WTC11 (cell line): ENCODE results near the gene SELENOW. TPM values are rescaled to one million over a fixed set of nuclear protein-coding genes. Genes with fewer than 3 reads are reported as not detected.
A peak's percentile ranks its signal among the peaks of the same experiment; 100 is the strongest.

Experiments
- ATAC-seq: fragments of 200-7000 bp; cut with Tn5 transposase; 2 replicates; pipeline ENCODE4 v1.10.0; 2021; ENCODE audit warnings: mild to moderate bottlenecking, moderate library complexity
- CTCF ChIA-PET: fragments of 300-600 bp; sonication (Branson Sonifier 250); formaldehyde crosslinking; loops from one replicate; lab custom pipeline; 2021; ENCODE audit warnings: antibody characterized with exemption; lab: Charles Lee
- POLR2A ChIA-PET: fragments of 350-600 bp; sonication (Branson Sonifier 250); formaldehyde crosslinking; loops from one replicate; lab custom pipeline; 2021; ENCODE audit warnings: antibody characterized with exemption; lab: Charles Lee
- DNase-seq: peaks from one replicate; pipeline ENCODE4 v3.0.0; 2021; ENCODE audit warnings: low spot score
- H3K27ac Mint-ChIP-seq: 2 replicates; pipeline ENCODE4 v1.8.0; 2021; ENCODE audit warnings: mixed read lengths
- H3K27me3 Mint-ChIP-seq: 2 replicates; pipeline ENCODE4 v1.8.0; 2021; ENCODE audit warnings: low read depth, mild to moderate bottlenecking, moderate library complexity, mixed read lengths
- H3K36me3 Mint-ChIP-seq: 2 replicates; pipeline ENCODE4 v1.8.0; 2021; ENCODE audit warnings: mixed read lengths
- H3K4me1 Mint-ChIP-seq: 2 replicates; pipeline ENCODE4 v1.8.0; 2022; ENCODE audit warnings: mixed read lengths
- H3K4me3 Mint-ChIP-seq: 2 replicates; pipeline ENCODE4 v1.8.0; 2021; ENCODE audit warnings: mild to moderate bottlenecking, moderate library complexity, mixed read lengths
- H3K9me3 Mint-ChIP-seq: 2 replicates; pipeline ENCODE4 v1.8.0; 2021; ENCODE audit warnings: mixed read lengths
- E2F5 ChIP-seq: sonication (generic); formaldehyde crosslinking; IDR thresholded peaks from 2 replicates; pipeline ENCODE4 v1.8.1; 2022; ENCODE audit warnings: mild to moderate bottlenecking, moderate library complexity, missing genetic modification reagents
- ESRRA ChIP-seq: sonication (generic); formaldehyde crosslinking; IDR thresholded peaks from 2 replicates; pipeline ENCODE4 v1.8.1; 2022; ENCODE audit warnings: mild to moderate bottlenecking, missing genetic modification reagents, borderline replicate concordance
- FOXK1 ChIP-seq: sonication (generic); formaldehyde crosslinking; IDR thresholded peaks from 2 replicates; pipeline ENCODE4 v1.8.0; 2022; ENCODE audit warnings: mild to moderate bottlenecking, moderate library complexity, missing genetic modification reagents
- HMGA2 ChIP-seq: fragments of 250-450 bp; sonication (Bioruptor Pico); IDR thresholded peaks from 2 replicates; pipeline ENCODE4 v1.4.0; 2021; ENCODE audit warnings: mild to moderate bottlenecking, moderate library complexity
- HMGXB4 ChIP-seq: sonication (generic); formaldehyde crosslinking; IDR thresholded peaks from 2 replicates; pipeline ENCODE4 v1.8.1; 2023; ENCODE audit warnings: mild to moderate bottlenecking, moderate library complexity, missing genetic modification reagents
- KAT7 ChIP-seq: sonication (generic); formaldehyde crosslinking; IDR thresholded peaks from 2 replicates; pipeline ENCODE4 v1.8.1; 2023; ENCODE audit warnings: missing genetic modification reagents, mild to moderate bottlenecking, borderline replicate concordance
- MLX ChIP-seq: sonication (generic); formaldehyde crosslinking; IDR thresholded peaks from 2 replicates; pipeline ENCODE4 v1.8.1; 2023; ENCODE audit warnings: mild to moderate bottlenecking, missing genetic modification reagents, moderate library complexity
- MXD4 ChIP-seq: fragments of 250-450 bp; sonication (Bioruptor Pico); IDR thresholded peaks from 2 replicates; pipeline ENCODE4 v1.8.0; 2021; ENCODE audit warnings: mild to moderate bottlenecking, moderate library complexity, borderline replicate concordance
- MYBL2 ChIP-seq: sonication (generic); formaldehyde crosslinking; IDR thresholded peaks from 2 replicates; pipeline ENCODE4 v1.8.1; 2023; ENCODE audit warnings: mild to moderate bottlenecking, moderate library complexity, missing genetic modification reagents
- PRRX2 ChIP-seq: fragments of 250-450 bp; sonication (Bioruptor Pico); IDR thresholded peaks from 2 replicates; pipeline ENCODE4 v1.8.0; 2021; ENCODE audit warnings: mild to moderate bottlenecking
- RELA ChIP-seq: sonication (generic); formaldehyde crosslinking; IDR thresholded peaks from 2 replicates; pipeline ENCODE4 v1.8.1; 2022; ENCODE audit warnings: missing genetic modification reagents, mild to moderate bottlenecking, borderline replicate concordance
- RORB ChIP-seq: fragments of 250-450 bp; sonication (Bioruptor Pico); IDR thresholded peaks from 2 replicates; pipeline ENCODE4 v1.9.0; 2021; ENCODE audit warnings: mild to moderate bottlenecking
- SMAD4 ChIP-seq: sonication (generic); formaldehyde crosslinking; IDR thresholded peaks from 2 replicates; pipeline ENCODE4 v1.8.0; 2022; ENCODE audit warnings: mild to moderate bottlenecking, missing genetic modification reagents
- TEAD4 ChIP-seq: sonication (generic); formaldehyde crosslinking; IDR thresholded peaks from 2 replicates; pipeline ENCODE4 v1.8.0; 2022; ENCODE audit warnings: mild to moderate bottlenecking, missing genetic modification reagents
- ZNF232 ChIP-seq: sonication (generic); formaldehyde crosslinking; IDR thresholded peaks from 2 replicates; pipeline ENCODE4 v1.8.0; 2022; ENCODE audit warnings: mild to moderate bottlenecking, missing genetic modification reagents
- ZNF281 ChIP-seq: sonication (generic); formaldehyde crosslinking; IDR thresholded peaks from 2 replicates; pipeline ENCODE4 v1.8.0; 2023; ENCODE audit warnings: mild to moderate bottlenecking, missing genetic modification reagents
- ZNF512 ChIP-seq: sonication (generic); formaldehyde crosslinking; IDR thresholded peaks from 2 replicates; pipeline ENCODE4 v1.8.1; 2022; ENCODE audit warnings: missing genetic modification reagents, borderline replicate concordance
- total RNA-seq: library from RNA; stranded (reverse); gene quantifications from 3 replicates; pipeline ENCODE4 v1.2.3, GENCODE V29; 2021
- TF ChIP-seq, protein P1 (sequence below): sonication (generic); formaldehyde crosslinking; IDR thresholded peaks from 2 replicates; pipeline ENCODE4 v1.8.1; 2023; ENCODE audit warnings: mild to moderate bottlenecking, missing genetic modification reagents, borderline replicate concordance

SELENOW gene
- total RNA-seq, 1 experiment from 2014 or later, result 391 TPM

DNA sequence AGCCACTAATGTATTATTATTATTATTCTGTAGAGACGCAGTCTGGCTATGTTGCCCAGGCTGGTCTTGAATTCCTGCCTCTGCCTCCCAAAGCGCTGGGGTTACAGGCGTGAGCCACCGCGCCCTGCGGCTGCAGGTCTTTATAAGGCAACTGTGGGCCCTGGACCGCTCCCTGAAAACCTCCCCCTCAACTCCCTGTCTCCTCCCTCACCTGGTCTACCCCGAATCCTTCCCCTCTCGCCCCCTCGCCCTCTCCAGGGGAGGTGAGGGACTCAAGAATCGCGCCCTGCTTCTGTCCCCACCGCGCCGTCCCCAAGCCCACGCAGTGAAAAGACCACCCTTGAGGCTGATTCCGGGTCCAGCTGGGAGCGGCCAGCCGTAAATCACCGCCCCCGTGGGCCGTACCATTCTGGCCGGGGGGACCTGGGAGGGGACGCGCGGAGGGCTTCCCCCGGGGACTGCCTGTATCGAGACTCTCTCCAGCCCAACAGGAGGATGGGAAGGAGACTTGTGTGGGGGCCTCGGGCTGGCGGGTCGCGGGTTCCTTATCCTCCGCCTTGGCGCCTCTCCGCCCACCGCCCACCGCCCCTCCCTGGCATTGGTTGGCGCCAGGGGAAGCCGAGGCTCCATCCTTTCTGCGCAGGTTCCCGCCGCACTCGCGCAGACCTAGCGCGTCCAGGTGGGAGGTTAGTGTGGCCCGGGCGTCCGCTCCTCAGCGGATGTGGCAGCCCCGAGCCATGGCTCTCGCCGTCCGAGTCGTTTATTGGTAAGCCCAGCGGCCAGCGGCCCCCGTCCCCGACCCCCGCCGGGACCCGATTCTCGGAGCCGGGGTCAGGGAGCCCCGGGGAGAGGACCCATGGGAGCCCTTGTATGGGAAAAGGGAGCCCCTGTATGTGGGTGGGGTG is at the start of gene SELENOW (continued):
- peak; percentile 8; the same call in 1 of the 2 replicates for TF ChIP-seq ZNF281 (CRISPR knock-in tag)
- TF ChIP-seq MLX, result no peak
- no peak for TF ChIP-seq ESRRA
- TF ChIP-seq TEAD4 (CRISPR knock-in tag), result no peak
- no peak for TF ChIP-seq SMAD4 (CRISPR knock-in tag)
- peak; percentile 73 for TF ChIP-seq E2F5
- no peak for TF ChIP-seq PRRX2 (CRISPR knock-in tag)
- TF ChIP-seq, protein P1, sequence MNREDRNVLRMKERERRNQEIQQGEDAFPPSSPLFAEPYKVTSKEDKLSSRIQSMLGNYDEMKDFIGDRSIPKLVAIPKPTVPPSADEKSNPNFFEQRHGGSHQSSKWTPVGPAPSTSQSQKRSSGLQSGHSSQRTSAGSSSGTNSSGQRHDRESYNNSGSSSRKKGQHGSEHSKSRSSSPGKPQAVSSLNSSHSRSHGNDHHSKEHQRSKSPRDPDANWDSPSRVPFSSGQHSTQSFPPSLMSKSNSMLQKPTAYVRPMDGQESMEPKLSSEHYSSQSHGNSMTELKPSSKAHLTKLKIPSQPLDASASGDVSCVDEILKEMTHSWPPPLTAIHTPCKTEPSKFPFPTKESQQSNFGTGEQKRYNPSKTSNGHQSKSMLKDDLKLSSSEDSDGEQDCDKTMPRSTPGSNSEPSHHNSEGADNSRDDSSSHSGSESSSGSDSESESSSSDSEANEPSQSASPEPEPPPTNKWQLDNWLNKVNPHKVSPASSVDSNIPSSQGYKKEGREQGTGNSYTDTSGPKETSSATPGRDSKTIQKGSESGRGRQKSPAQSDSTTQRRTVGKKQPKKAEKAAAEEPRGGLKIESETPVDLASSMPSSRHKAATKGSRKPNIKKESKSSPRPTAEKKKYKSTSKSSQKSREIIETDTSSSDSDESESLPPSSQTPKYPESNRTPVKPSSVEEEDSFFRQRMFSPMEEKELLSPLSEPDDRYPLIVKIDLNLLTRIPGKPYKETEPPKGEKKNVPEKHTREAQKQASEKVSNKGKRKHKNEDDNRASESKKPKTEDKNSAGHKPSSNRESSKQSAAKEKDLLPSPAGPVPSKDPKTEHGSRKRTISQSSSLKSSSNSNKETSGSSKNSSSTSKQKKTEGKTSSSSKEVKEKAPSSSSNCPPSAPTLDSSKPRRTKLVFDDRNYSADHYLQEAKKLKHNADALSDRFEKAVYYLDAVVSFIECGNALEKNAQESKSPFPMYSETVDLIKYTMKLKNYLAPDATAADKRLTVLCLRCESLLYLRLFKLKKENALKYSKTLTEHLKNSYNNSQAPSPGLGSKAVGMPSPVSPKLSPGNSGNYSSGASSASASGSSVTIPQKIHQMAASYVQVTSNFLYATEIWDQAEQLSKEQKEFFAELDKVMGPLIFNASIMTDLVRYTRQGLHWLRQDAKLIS (CRISPR knock-in tag), result no peak
- TF ChIP-seq MYBL2 (CRISPR knock-in tag), result peak; percentile 46; the same call in 1 of the 2 replicates
- no peak for TF ChIP-seq RELA
- TF ChIP-seq ZNF232 (CRISPR knock-in tag), result no peak
- peak; percentile 55; the same call in 1 of the 2 replicates for TF ChIP-seq HMGXB4 (CRISPR knock-in tag)
- no peak for TF ChIP-seq RORB
- peak; percentile 50; the same call in 1 of the 2 replicates for TF ChIP-seq KAT7 (CRISPR knock-in tag)
- no peak for TF ChIP-seq HMGA2

GRCh38 chr19:47729468-47729798 is 49.1 kb upstream of the SELENOW start:
- Mint-ChIP-seq H3K36me3 (no peaks in the 10 kb centered on the region), H3K9me3 (peaks cover 7% of the 10 kb centered on the region), H3K27me3 (no peaks in the 10 kb centered on the region; the same call in 1 of the 2 replicates), H3K27ac (peak overlapping the region; percentile 25), H3K4me3 (peak overlapping the region; percentile 91), H3K4me1 (peaks cover 13% of the 10 kb centered on the region)
- POLR2A ChIA-PET, result no interaction called here
- DNase-seq (peak; percentile 28), ATAC-seq (peak; percentile 23)
- no peak for TF ChIP-seq MXD4 (CRISPR knock-in tag)
- peak; percentile 53; the same call in 1 of the 2 replicates for TF ChIP-seq ZNF512 (CRISPR knock-in tag)
- no peak for TF ChIP-seq FOXK1 (CRISPR knock-in tag)
- CTCF ChIA-PET, result interaction anchor here (0.6 to 3.4 kb wide), 6 partner anchors 11 to 36 kb away, joined by 3 to 29 read pairs (median 4); partner anchors contain the start of genes EHD2 and NOP53
